HEK293 (cell line): Measurements from ENCODE around the gene KLLN.
A peak's percentile ranks its signal among the peaks of the same experiment; 100 is the strongest.

Source experiments
- BCL11A ChIP-seq: fragments of 450-650 bp; formaldehyde crosslinking; IDR thresholded peaks from 2 replicates; pipeline ENCODE4 v1.5.1; 2016; ENCODE audit warnings: low read depth, missing biosample characterization, missing genetic modification characterization
- FEZF1 ChIP-seq: fragments of 450-650 bp; formaldehyde crosslinking; IDR thresholded peaks from 2 replicates; pipeline ENCODE4 v1.5.1; 2016; ENCODE audit warnings: missing biosample characterization, missing genetic modification characterization
- GFI1B ChIP-seq: fragments of 450-650 bp; formaldehyde crosslinking; IDR thresholded peaks from 2 replicates; pipeline ENCODE4 v1.5.1; 2016; ENCODE audit warnings: missing biosample characterization, missing genetic modification characterization
- HOXA7 ChIP-seq: sonication (generic); formaldehyde crosslinking; IDR thresholded peaks from 2 replicates; pipeline ENCODE4 v1.8.1; 2022; ENCODE audit warnings: missing genetic modification reagents, borderline replicate concordance
- IKZF3 ChIP-seq: fragments of 450-650 bp; IDR thresholded peaks from 2 replicates; pipeline ENCODE4 v1.5.0; 2018; ENCODE audit warnings: missing biosample characterization, mild to moderate bottlenecking, missing genetic modification characterization, moderate library complexity
- OVOL3 ChIP-seq: fragments of 450-650 bp; formaldehyde crosslinking; IDR thresholded peaks from 2 replicates; pipeline ENCODE4 v1.5.1; 2016; ENCODE audit warnings: missing biosample characterization, missing genetic modification characterization
- RBAK ChIP-seq: fragments of 450-650 bp; formaldehyde crosslinking; IDR thresholded peaks from 2 replicates; pipeline ENCODE4 v1.5.1; 2016; ENCODE audit warnings: missing biosample characterization, missing genetic modification characterization
- WT1 ChIP-seq: fragments of 450-650 bp; formaldehyde crosslinking; IDR thresholded peaks from 2 replicates; pipeline ENCODE4 v1.5.1; 2016; ENCODE audit warnings: missing biosample characterization, missing genetic modification characterization
- ZBTB1 ChIP-seq: fragments of 450-650 bp; formaldehyde crosslinking; IDR thresholded peaks from 2 replicates; pipeline ENCODE4 v1.5.1; 2016; ENCODE audit warnings: missing biosample characterization, missing genetic modification characterization
- ZBTB8A ChIP-seq: fragments of 450-650 bp; formaldehyde crosslinking; IDR thresholded peaks from 2 replicates; pipeline ENCODE4 v1.5.1; 2016; ENCODE audit warnings: missing biosample characterization, missing genetic modification characterization
- ZFHX2 ChIP-seq: fragments of 450-650 bp; formaldehyde crosslinking; conservative IDR thresholded peaks from 2 replicates; pipeline ENCODE4 v1.5.1; 2016; ENCODE audit warnings: missing biosample characterization, missing genetic modification characterization
- ZFP37 ChIP-seq: fragments of 450-650 bp; formaldehyde crosslinking; IDR thresholded peaks from 2 replicates; pipeline ENCODE4 v1.5.1; 2016; ENCODE audit warnings: missing biosample characterization, missing genetic modification characterization
- ZFP41 ChIP-seq: fragments of 450-650 bp; formaldehyde crosslinking; IDR thresholded peaks from 2 replicates; pipeline ENCODE4 v1.5.1; 2016; ENCODE audit warnings: missing biosample characterization, missing genetic modification characterization, borderline replicate concordance
- ZIC2 ChIP-seq: fragments of 450-650 bp; formaldehyde crosslinking; IDR thresholded peaks from 2 replicates; pipeline ENCODE4 v1.5.1; 2016; ENCODE audit warnings: missing biosample characterization, missing genetic modification characterization
- ZNF10 ChIP-seq: fragments of 450-650 bp; formaldehyde crosslinking; IDR thresholded peaks from 2 replicates; pipeline ENCODE4 v1.5.1; 2017; ENCODE audit warnings: missing biosample characterization, missing genetic modification characterization
- ZNF174 ChIP-seq: fragments of 450-650 bp; formaldehyde crosslinking; IDR thresholded peaks from 2 replicates; pipeline ENCODE4 v1.5.0; 2017; ENCODE audit warnings: missing biosample characterization, mild to moderate bottlenecking, missing genetic modification characterization
- ZNF302 ChIP-seq: fragments of 450-650 bp; formaldehyde crosslinking; IDR thresholded peaks from 2 replicates; pipeline ENCODE4 v1.5.1; 2016; ENCODE audit warnings: missing biosample characterization, missing genetic modification characterization, low read depth
- ZNF335 ChIP-seq: fragments of 450-650 bp; formaldehyde crosslinking; conservative IDR thresholded peaks from 2 replicates; pipeline ENCODE4 v1.5.1; 2016; ENCODE audit warnings: missing biosample characterization, missing genetic modification characterization
- ZNF341 ChIP-seq: fragments of 450-650 bp; formaldehyde crosslinking; IDR thresholded peaks from 2 replicates; pipeline ENCODE4; 2016; ENCODE audit warnings: low read depth, missing biosample characterization, missing genetic modification characterization
- ZNF394 ChIP-seq: fragments of 450-650 bp; formaldehyde crosslinking; IDR thresholded peaks from 2 replicates; pipeline ENCODE4 v1.5.1; 2016; ENCODE audit warnings: missing biosample characterization, missing genetic modification characterization, mild to moderate bottlenecking, moderate library complexity, borderline replicate concordance
- ZNF404 ChIP-seq: fragments of 450-650 bp; formaldehyde crosslinking; IDR thresholded peaks from 2 replicates; pipeline ENCODE4 v1.5.1; 2017; ENCODE audit warnings: missing biosample characterization, missing genetic modification characterization
- ZNF433 ChIP-seq: fragments of 450-650 bp; formaldehyde crosslinking; IDR thresholded peaks from 2 replicates; pipeline ENCODE4 v1.5.1; 2016; ENCODE audit warnings: missing biosample characterization, missing genetic modification characterization, low read depth
- ZNF48 ChIP-seq: fragments of 450-650 bp; formaldehyde crosslinking; IDR thresholded peaks from 2 replicates; pipeline ENCODE4 v1.5.1; 2016; ENCODE audit warnings: missing biosample characterization, missing genetic modification characterization
- ZNF501 ChIP-seq: fragments of 450-650 bp; formaldehyde crosslinking; IDR thresholded peaks from 2 replicates; pipeline ENCODE4 v1.5.1; 2016; ENCODE audit warnings: missing biosample characterization, missing genetic modification characterization
- ZNF510 ChIP-seq: fragments of 450-650 bp; formaldehyde crosslinking; IDR thresholded peaks from 2 replicates; pipeline ENCODE4 v1.5.1; 2018; ENCODE audit warnings: mild to moderate bottlenecking, missing genetic modification characterization, missing biosample characterization; ENCODE audit not compliant: insufficient replicate concordance
- ZNF560 ChIP-seq: fragments of 450-650 bp; formaldehyde crosslinking; IDR thresholded peaks from 2 replicates; pipeline ENCODE4 v1.5.1; 2017; ENCODE audit warnings: missing biosample characterization, missing genetic modification characterization, borderline replicate concordance
- ZNF561 ChIP-seq: fragments of 450-650 bp; IDR thresholded peaks from 2 replicates; pipeline ENCODE4 v1.5.1; 2018; ENCODE audit warnings: missing biosample characterization, missing genetic modification characterization, borderline replicate concordance
- ZNF600 ChIP-seq: fragments of 450-650 bp; formaldehyde crosslinking; IDR thresholded peaks from 2 replicates; pipeline ENCODE4 v1.5.1; 2016; ENCODE audit warnings: missing biosample characterization, missing genetic modification characterization
- ZNF610 ChIP-seq: fragments of 450-650 bp; formaldehyde crosslinking; IDR thresholded peaks from 2 replicates; pipeline ENCODE4 v1.5.1; 2016; ENCODE audit warnings: missing biosample characterization, missing genetic modification characterization, borderline replicate concordance
- ZNF670 ChIP-seq: fragments of 450-650 bp; formaldehyde crosslinking; IDR thresholded peaks from 2 replicates; pipeline ENCODE4 v1.5.1; 2016; ENCODE audit warnings: missing biosample characterization, missing genetic modification characterization, low read depth
- ZNF701 ChIP-seq: fragments of 450-650 bp; formaldehyde crosslinking; IDR thresholded peaks from 2 replicates; pipeline ENCODE4 v1.5.1; 2016; ENCODE audit warnings: missing biosample characterization, missing genetic modification characterization
- ZNF777 ChIP-seq: fragments of 450-650 bp; formaldehyde crosslinking; IDR thresholded peaks from 2 replicates; pipeline ENCODE4 v1.5.1; 2017; ENCODE audit warnings: missing biosample characterization, missing genetic modification characterization, borderline replicate concordance
- ZSCAN23 ChIP-seq: fragments of 450-650 bp; formaldehyde crosslinking; IDR thresholded peaks from 2 replicates; pipeline ENCODE4 v1.5.1; 2016; ENCODE audit warnings: missing biosample characterization, missing genetic modification characterization
- ZXDB ChIP-seq: fragments of 450-650 bp; formaldehyde crosslinking; IDR thresholded peaks from 2 replicates; pipeline ENCODE4 v1.5.1; 2016; ENCODE audit warnings: missing biosample characterization, missing genetic modification characterization
- TF ChIP-seq, protein P1 (sequence below): fragments of 450-650 bp; formaldehyde crosslinking; IDR thresholded peaks from 2 replicates; pipeline ENCODE4 v1.5.1; 2016; ENCODE audit warnings: missing biosample characterization, missing genetic modification characterization
- TF ChIP-seq, protein P2 (sequence below): fragments of 450-650 bp; formaldehyde crosslinking; IDR thresholded peaks from 2 replicates; pipeline ENCODE4 v1.5.1; 2016; ENCODE audit warnings: missing biosample characterization, missing genetic modification characterization
- TF ChIP-seq, protein P3 (sequence below): fragments of 450-650 bp; formaldehyde crosslinking; IDR thresholded peaks from 2 replicates; pipeline ENCODE4 v1.5.1; 2017; ENCODE audit warnings: missing biosample characterization, missing genetic modification characterization
- TF ChIP-seq, protein P4 (sequence below): fragments of 450-650 bp; formaldehyde crosslinking; IDR thresholded peaks from 2 replicates; pipeline ENCODE4 v1.5.1; 2016; ENCODE audit warnings: missing biosample characterization, missing genetic modification characterization

Gene KLLN

GRCh38 chr10:87846023-87846422, 17.3 kb downstream of the KLLN start (continued):
- TF ChIP-seq IKZF3 (peak; percentile 99), ZNF48 (tag by site-specific recombination) (no peak), FEZF1 (tag by site-specific recombination) (peak; percentile 89), ZFHX2 (tag by site-specific recombination) (no peak), ZBTB8A (peak; percentile 34; the same call in 1 of the 2 replicates), WT1 (peak; percentile 100), ZNF561 (tag by site-specific recombination) (peak; percentile 76), ZNF394 (tag by site-specific recombination) (peak; percentile 87), OVOL3 (tag by site-specific recombination) (peak; percentile 95), ZNF404 (tag by site-specific recombination) (no peak), GFI1B (tag by site-specific recombination) (peak; percentile 93), ZNF341 (tag by site-specific recombination) (peak; percentile 52), ZFP37 (peak; percentile 94), ZNF501 (tag by site-specific recombination) (peak; percentile 99), ZNF670 (tag by site-specific recombination) (no peak), BCL11A (tag by site-specific recombination) (peak; percentile 98), ZNF510 (no peak), ZFP41 (no peak), ZNF560 (tag by site-specific recombination) (no peak), ZBTB1 (tag by site-specific recombination) (peak; percentile 99), ZNF777 (tag by site-specific recombination) (no peak), ZNF174 (tag by site-specific recombination) (no peak), ZNF302 (no peak), ZIC2 (tag by site-specific recombination) (no peak), ZNF701 (no peak), RBAK (tag by site-specific recombination) (peak; percentile 63; the same call in 1 of the 2 replicates), ZSCAN23 (tag by site-specific recombination) (peak; percentile 100), ZXDB (tag by site-specific recombination) (peak; percentile 98), ZNF335 (tag by site-specific recombination) (peak; percentile 28; the same call in 1 of the 2 replicates), ZNF10 (peak; percentile 90), HOXA7 (CRISPR knock-in tag) (no peak), ZNF600 (peak; percentile 90), ZNF433 (no peak), ZNF610 (tag by site-specific recombination) (peak; percentile 76; the same call in 1 of the 2 replicates)
- TF ChIP-seq, protein P1, sequence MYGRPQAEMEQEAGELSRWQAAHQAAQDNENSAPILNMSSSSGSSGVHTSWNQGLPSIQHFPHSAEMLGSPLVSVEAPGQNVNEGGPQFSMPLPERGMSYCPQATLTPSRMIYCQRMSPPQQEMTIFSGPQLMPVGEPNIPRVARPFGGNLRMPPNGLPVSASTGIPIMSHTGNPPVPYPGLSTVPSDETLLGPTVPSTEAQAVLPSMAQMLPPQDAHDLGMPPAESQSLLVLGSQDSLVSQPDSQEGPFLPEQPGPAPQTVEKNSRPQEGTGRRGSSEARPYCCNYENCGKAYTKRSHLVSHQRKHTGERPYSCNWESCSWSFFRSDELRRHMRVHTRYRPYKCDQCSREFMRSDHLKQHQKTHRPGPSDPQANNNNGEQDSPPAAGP (tag by site-specific recombination): peak; percentile 99
- TF ChIP-seq, protein P2, sequence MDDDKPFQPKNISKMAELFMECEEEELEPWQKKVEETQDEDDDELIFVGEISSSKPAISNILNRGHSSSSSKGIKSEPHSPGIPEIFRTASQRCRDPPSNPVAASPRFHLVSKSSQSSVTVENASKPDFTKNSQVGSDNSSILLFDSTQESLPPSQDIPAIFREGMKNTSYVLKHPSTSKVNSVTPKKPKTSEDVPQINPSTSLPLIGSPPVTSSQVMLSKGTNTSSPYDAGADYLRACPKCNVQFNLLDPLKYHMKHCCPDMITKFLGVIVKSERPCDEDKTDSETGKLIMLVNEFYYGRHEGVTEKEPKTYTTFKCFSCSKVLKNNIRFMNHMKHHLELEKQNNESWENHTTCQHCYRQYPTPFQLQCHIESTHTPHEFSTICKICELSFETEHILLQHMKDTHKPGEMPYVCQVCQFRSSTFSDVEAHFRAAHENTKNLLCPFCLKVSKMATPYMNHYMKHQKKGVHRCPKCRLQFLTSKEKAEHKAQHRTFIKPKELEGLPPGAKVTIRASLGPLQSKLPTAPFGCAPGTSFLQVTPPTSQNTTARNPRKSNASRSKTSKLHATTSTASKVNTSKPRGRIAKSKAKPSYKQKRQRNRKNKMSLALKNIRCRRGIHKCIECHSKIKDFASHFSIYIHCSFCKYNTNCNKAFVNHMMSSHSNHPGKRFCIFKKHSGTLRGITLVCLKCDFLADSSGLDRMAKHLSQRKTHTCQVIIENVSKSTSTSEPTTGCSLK (tag by site-specific recombination): no peak
- TF ChIP-seq, protein P3, sequence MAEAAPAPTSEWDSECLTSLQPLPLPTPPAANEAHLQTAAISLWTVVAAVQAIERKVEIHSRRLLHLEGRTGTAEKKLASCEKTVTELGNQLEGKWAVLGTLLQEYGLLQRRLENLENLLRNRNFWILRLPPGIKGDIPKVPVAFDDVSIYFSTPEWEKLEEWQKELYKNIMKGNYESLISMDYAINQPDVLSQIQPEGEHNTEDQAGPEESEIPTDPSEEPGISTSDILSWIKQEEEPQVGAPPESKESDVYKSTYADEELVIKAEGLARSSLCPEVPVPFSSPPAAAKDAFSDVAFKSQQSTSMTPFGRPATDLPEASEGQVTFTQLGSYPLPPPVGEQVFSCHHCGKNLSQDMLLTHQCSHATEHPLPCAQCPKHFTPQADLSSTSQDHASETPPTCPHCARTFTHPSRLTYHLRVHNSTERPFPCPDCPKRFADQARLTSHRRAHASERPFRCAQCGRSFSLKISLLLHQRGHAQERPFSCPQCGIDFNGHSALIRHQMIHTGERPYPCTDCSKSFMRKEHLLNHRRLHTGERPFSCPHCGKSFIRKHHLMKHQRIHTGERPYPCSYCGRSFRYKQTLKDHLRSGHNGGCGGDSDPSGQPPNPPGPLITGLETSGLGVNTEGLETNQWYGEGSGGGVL (tag by site-specific recombination): peak; percentile 76
- TF ChIP-seq, protein P4, sequence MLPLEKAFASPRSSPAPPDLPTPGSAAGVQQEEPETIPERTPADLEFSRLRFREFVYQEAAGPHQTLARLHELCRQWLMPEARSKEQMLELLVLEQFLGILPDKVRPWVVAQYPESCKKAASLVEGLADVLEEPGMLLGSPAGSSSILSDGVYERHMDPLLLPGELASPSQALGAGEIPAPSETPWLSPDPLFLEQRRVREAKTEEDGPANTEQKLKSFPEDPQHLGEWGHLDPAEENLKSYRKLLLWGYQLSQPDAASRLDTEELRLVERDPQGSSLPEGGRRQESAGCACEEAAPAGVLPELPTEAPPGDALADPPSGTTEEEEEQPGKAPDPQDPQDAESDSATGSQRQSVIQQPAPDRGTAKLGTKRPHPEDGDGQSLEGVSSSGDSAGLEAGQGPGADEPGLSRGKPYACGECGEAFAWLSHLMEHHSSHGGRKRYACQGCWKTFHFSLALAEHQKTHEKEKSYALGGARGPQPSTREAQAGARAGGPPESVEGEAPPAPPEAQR: no peak
